ENCODE results near the gene PMEPA1.

PMEPA1 gene

DNA sequence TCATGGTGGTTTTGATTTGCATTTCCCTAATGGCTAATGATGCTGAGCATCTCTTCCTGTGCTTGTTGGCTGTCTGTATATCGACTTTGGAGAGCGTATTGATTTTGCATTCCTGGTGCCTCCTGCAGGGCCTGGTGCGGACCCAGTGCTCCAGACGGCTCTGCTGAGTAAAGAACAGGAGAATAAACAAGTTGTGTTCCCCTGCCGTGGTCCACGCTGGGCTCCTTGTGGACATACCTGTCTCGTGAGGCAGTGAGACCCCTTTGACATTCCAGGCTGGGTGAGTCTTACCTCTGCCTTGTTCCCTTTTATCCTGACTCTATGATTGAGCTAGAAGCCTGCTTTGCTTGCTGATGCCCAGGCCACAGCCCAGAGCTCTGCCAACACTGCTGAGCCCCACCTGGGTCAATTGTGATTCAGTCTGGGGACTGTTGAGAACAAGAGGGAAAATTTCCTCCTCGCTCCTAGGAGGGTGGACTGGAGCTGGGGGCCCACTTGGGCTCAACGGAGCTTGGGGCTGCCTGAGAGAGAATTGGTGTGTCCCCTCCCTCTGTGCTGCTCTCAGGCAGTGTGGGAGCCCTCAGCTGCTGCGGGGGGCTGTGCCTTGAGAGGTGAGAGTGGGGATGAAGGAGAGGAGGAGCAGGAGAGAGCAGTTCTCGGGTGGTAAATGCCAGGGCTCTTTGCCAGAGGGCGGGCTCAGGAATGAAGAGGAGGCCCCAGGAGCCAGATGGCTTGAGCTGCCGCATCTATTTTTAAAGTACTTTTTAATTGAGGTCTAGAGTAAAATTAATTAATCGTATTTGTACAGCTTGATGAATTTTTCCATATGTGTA lies 43.7 kb upstream of the PMEPA1 start:
- TF ChIP-seq EZH2phosphoT487 (IDR thresholded peaks at IDR 0.05; ENCODE audit: borderline replicate concordance, low read length), result no peak
- TF ChIP-seq, protein P1, sequence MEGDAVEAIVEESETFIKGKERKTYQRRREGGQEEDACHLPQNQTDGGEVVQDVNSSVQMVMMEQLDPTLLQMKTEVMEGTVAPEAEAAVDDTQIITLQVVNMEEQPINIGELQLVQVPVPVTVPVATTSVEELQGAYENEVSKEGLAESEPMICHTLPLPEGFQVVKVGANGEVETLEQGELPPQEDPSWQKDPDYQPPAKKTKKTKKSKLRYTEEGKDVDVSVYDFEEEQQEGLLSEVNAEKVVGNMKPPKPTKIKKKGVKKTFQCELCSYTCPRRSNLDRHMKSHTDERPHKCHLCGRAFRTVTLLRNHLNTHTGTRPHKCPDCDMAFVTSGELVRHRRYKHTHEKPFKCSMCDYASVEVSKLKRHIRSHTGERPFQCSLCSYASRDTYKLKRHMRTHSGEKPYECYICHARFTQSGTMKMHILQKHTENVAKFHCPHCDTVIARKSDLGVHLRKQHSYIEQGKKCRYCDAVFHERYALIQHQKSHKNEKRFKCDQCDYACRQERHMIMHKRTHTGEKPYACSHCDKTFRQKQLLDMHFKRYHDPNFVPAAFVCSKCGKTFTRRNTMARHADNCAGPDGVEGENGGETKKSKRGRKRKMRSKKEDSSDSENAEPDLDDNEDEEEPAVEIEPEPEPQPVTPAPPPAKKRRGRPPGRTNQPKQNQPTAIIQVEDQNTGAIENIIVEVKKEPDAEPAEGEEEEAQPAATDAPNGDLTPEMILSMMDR (IDR thresholded peaks at IDR 0.05; ENCODE audit: low read depth, low read length, poor library complexity, severe bottlenecking), result no peak
- no peaks in the 10 kb centered on the region for H4K20me1 ChIP-seq (ENCODE audit: control insufficient read depth, insufficient read depth, low read depth, low read length)

DNA sequence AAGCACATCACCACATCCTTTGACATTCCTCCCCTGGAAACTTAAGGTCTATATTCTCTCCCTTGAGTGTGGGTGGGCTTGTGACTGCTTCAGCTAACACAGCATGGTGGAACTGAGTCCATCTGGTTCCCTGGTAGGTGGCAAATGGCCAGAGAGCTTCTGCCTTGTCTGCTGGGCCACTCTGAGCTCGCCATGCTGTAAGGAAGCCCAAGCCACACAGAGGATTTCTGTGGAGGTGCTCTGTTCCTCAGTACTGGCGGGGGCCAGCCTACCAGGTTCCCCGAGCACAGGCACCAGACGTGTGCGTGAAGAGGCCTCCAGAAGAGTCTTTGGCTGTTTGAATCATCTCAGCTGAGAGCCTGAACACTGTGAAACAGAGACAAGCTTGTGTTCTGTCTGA lies 41.6 kb upstream of the PMEPA1 start:
- no peaks in the 10 kb centered on the region for H4K20me1 ChIP-seq (ENCODE audit: control insufficient read depth, insufficient read depth, low read depth, low read length)
- H3K4me3 ChIP-seq (ENCODE audit: low read length), result no peak overlapping the region
- H3K9me3 ChIP-seq (ENCODE audit: control insufficient read depth, insufficient read depth, low read length), result no peaks in the 10 kb centered on the region
- peaks cover 54% of the 10 kb centered on the region for H3K27me3 ChIP-seq (ENCODE audit: control insufficient read depth, low read length)
- no peak overlapping the region for H3K4me2 ChIP-seq (ENCODE audit: low read length)
- peaks cover 7% of the 10 kb centered on the region; the same call in 1 of the 2 replicates for H3K4me1 ChIP-seq (ENCODE audit: control insufficient read depth, low read length)
- no peaks in the 10 kb centered on the region for H3K79me2 ChIP-seq (ENCODE audit: control insufficient read depth, low read length)
- H3K9me2 ChIP-seq (replicated peaks; ENCODE audit: control insufficient read depth, low read length), result no peaks in the 10 kb centered on the region
- no peak overlapping the region for H3K27ac ChIP-seq (ENCODE audit: low read depth, low read length)
- TF ChIP-seq, protein P1 (IDR thresholded peaks at IDR 0.05; ENCODE audit: low read depth, low read length, poor library complexity, severe bottlenecking), result no peak
- TF ChIP-seq EZH2phosphoT487 (IDR thresholded peaks at IDR 0.05; ENCODE audit: borderline replicate concordance, low read length), result no peak
- no peaks in the 10 kb centered on the region for H3K36me3 ChIP-seq (ENCODE audit: control insufficient read depth, low read length)
- H3F3A ChIP-seq (ENCODE audit: control insufficient read depth, insufficient read depth), result no peaks in the 10 kb centered on the region

More for the DNA sequence above, 43.7 kb upstream of the PMEPA1 start:
- Histone ChIP-seq H3K27me3 (ENCODE audit: control insufficient read depth, low read length) (peaks cover 50% of the 10 kb centered on the region), H3K79me2 (ENCODE audit: control insufficient read depth, low read length) (no peaks in the 10 kb centered on the region), H3K4me2 (ENCODE audit: low read length) (no peak overlapping the region), H3K9me2 (replicated peaks; ENCODE audit: control insufficient read depth, low read length) (no peaks in the 10 kb centered on the region), H3K27ac (ENCODE audit: low read depth, low read length) (no peak overlapping the region), H3F3A (ENCODE audit: control insufficient read depth, insufficient read depth) (no peaks in the 10 kb centered on the region), H3K9me3 (ENCODE audit: control insufficient read depth, insufficient read depth, low read length) (no peaks in the 10 kb centered on the region), H3K36me3 (ENCODE audit: control insufficient read depth, low read length) (no peaks in the 10 kb centered on the region), H3K4me1 (ENCODE audit: control insufficient read depth, low read length) (peaks cover 6% of the 10 kb centered on the region; the same call in 1 of the 2 replicates), H3K4me3 (ENCODE audit: low read length) (no peak overlapping the region)

DNA sequence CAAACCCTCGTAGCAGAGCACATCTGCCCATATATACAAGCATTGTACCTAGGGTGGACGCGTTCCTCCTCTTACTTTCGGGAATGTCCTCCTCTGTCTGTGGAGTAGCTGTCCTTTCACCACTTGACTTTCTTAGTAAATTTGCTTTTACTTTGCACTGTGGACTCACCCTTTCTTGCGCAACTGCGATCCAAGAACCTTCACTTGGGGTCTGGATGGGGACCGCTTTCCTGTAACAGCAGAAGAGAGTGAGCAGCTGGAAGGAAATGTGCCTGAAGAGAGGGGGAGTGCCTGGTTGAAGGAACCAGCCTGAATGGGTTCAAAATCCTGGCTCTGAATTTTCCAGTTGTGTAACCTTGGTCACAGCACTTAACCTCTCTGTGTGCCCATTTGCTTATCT lies 40.1 kb upstream of the PMEPA1 start:
- H3F3A ChIP-seq (ENCODE audit: control insufficient read depth, insufficient read depth), result no peaks in the 10 kb centered on the region
- no peaks in the 10 kb centered on the region for H3K9me3 ChIP-seq (ENCODE audit: control insufficient read depth, insufficient read depth, low read length)
- H4K20me1 ChIP-seq (ENCODE audit: control insufficient read depth, insufficient read depth, low read depth, low read length), result no peaks in the 10 kb centered on the region
- H3K79me2 ChIP-seq (ENCODE audit: control insufficient read depth, low read length), result no peaks in the 10 kb centered on the region
- TF ChIP-seq, protein P1 (IDR thresholded peaks at IDR 0.05; ENCODE audit: low read depth, low read length, poor library complexity, severe bottlenecking), result no peak
- TF ChIP-seq EZH2phosphoT487 (IDR thresholded peaks at IDR 0.05; ENCODE audit: borderline replicate concordance, low read length), result no peak
- H3K27ac ChIP-seq (ENCODE audit: low read depth, low read length), result no peak overlapping the region
- H3K4me3 ChIP-seq (ENCODE audit: low read length), result no peak overlapping the region
- H3K36me3 ChIP-seq (ENCODE audit: control insufficient read depth, low read length), result no peaks in the 10 kb centered on the region
- H3K4me2 ChIP-seq (ENCODE audit: low read length), result no peak overlapping the region
- peaks cover 46% of the 10 kb centered on the region for H3K27me3 ChIP-seq (ENCODE audit: control insufficient read depth, low read length)
- H3K9me2 ChIP-seq (replicated peaks; ENCODE audit: control insufficient read depth, low read length), result no peaks in the 10 kb centered on the region
- peaks cover 7% of the 10 kb centered on the region; the same call in 1 of the 2 replicates for H3K4me1 ChIP-seq (ENCODE audit: control insufficient read depth, low read length)
